CD4-positive, alpha-beta T cell (primary cell): ENCODE data around the gene LY6G5C. TPM values are rescaled to one million over a fixed set of nuclear protein-coding genes. Genes with fewer than 3 reads are reported as not detected.
A peak's percentile ranks its signal among the peaks of the same experiment; 100 is the strongest.

Experiments
- ATAC-seq: fragments of 200-7000 bp; cut with Tn5 transposase; one replicate; pipeline ENCODE4 v1.10.0; 2022; ENCODE audit warnings: mild to moderate bottlenecking; ENCODE audit not compliant: poor library complexity
- CTCF ChIA-PET: fragments of 350-600 bp; sonication (Branson Sonifier 250); formaldehyde crosslinking; loops from one replicate; lab custom pipeline; 2021; ENCODE audit warnings: antibody characterized with exemption, inconsistent platforms; lab: Charles Lee
- POLR2A ChIA-PET: fragments of 350-600 bp; sonication (Branson Sonifier 250); formaldehyde crosslinking; loops from one replicate; lab custom pipeline; 2021; ENCODE audit warnings: antibody characterized with exemption, inconsistent platforms; lab: Charles Lee
- DNase-seq, 14 experiments: peaks; one replicate each; pipeline ENCODE4 v3.0.0-alpha.2; 2013 to 2020; ENCODE audit warnings: mixed read lengths in 2 of 14
- H3K27ac ChIP-seq, 2 donors: one replicate each; pipeline versions ENCODE4 v1.5.1 to v1.7.0; 2013; ENCODE audit warnings: low read length in 2 of 2, low read depth in 1 of 2, mild to moderate bottlenecking in 1 of 2
- H3K27me3 ChIP-seq, 2 experiments: 1 replicate in 1 of 2; 2 replicates in 1 of 2; pipeline versions ENCODE4 v1.6.1 to v1.7.0; 2013; ENCODE audit warnings: low read length in 2 of 2, control low read depth in 1 of 2, mild to moderate bottlenecking in 1 of 2, moderate library complexity in 1 of 2; ENCODE audit not compliant: insufficient read depth in 2 of 2, control insufficient read depth in 1 of 2
- H3K36me3 ChIP-seq: one replicate; pipeline ENCODE4 v1.6.1; 2013; ENCODE audit warnings: low read length, control low read depth; ENCODE audit not compliant: insufficient read depth
- H3K4me1 ChIP-seq: one replicate; pipeline ENCODE4 v1.6.1; 2013; ENCODE audit warnings: low read length, control low read depth; ENCODE audit not compliant: insufficient read depth
- H3K4me3 ChIP-seq: one replicate; pipeline ENCODE4 v1.5.1; 2013; ENCODE audit warnings: mild to moderate bottlenecking, low read length, moderate library complexity
- H3K9me3 ChIP-seq, 2 experiments: 1 replicate in 1 of 2; 2 replicates in 1 of 2; pipeline versions ENCODE4 v1.6.1 to v1.7.0; 2013; ENCODE audit warnings: low read length in 2 of 2, mild to moderate bottlenecking in 2 of 2, control low read depth in 1 of 2, moderate library complexity in 1 of 2; ENCODE audit not compliant: control insufficient read depth in 1 of 2, insufficient read depth in 1 of 2
- H3K27ac Mint-ChIP-seq: one replicate; pipeline ENCODE4 v1.8.0; 2020; ENCODE audit warnings: mixed read lengths
- H3K27me3 Mint-ChIP-seq: one replicate; pipeline ENCODE4 v1.8.0; 2021; ENCODE audit warnings: mixed read lengths
- H3K36me3 Mint-ChIP-seq: one replicate; pipeline ENCODE4 v1.8.0; 2021; ENCODE audit warnings: low read depth, mixed read lengths
- H3K4me1 Mint-ChIP-seq: one replicate; pipeline ENCODE4 v1.8.0; 2021; ENCODE audit warnings: low read depth, mixed read lengths
- H3K4me3 Mint-ChIP-seq: one replicate; pipeline ENCODE4 v1.8.0; 2020; ENCODE audit warnings: mild to moderate bottlenecking, mixed read lengths
- H3K9me3 Mint-ChIP-seq: one replicate; pipeline ENCODE4 v1.8.0; 2020; ENCODE audit warnings: mixed read lengths
- CTCF ChIP-seq: fragments of 200-600 bp; IDR thresholded peaks from one replicate; pipeline ENCODE4 v1.8.0; 2022; ENCODE audit warnings: antibody characterized with exemption, mild to moderate bottlenecking
- intact Hi-C, 2 experiments: fragments of 100-400 bp; cut with DNase I in 1 of 2; cut with micrococcal nuclease in 1 of 2; formaldehyde crosslinking; loops; one replicate each; pipeline versions ENCODE4 v1.15.1 to v1.9.0; 2023 to 2025; cut with DNase I, micrococcal nuclease
- total RNA-seq, 174 experiments: library from RNA in 2 of 174; stranded (reverse) in 2 of 174; gene quantifications; one replicate each; pipeline ENCODE4 v1.2.3 and lab custom pipeline; 2021 to 2026

The LY6G5C gene
- total RNA-seq, 2 experiments from 2014 or later = 0.49 to 0.67 TPM

DNA sequence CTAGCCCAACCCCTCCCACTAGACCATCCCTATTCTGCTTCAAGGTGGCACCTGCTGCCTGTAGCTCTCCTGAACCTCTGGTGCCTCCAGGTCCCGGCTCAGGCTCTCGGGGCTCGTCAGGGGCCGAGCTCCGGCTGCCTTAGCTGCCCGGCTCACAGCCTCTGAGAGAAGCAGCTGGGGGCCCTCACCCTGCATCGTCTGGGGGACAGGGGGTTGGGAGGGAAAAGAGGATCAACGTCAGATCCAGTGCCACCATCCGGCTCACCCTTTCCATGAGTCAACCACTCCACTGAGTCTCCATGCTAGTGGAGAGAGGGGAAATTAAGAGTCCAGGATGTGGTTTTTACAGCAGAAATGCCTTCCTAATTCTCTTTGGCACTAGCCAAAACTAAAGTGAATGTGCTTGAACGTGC lies 41.4 kb downstream of the LY6G5C start:
- Mint-ChIP-seq H3K9me3 (no peaks in the 10 kb centered on the region), H3K4me1 (no peaks in the 10 kb centered on the region), H3K27me3 (no peaks in the 10 kb centered on the region), H3K4me3 (no peak overlapping the region), H3K36me3 (peaks cover 91% of the 10 kb centered on the region), H3K27ac (peak overlapping the region; percentile 24)
- DNase-seq (no peak), ATAC-seq (no peak)
- Histone ChIP-seq H3K36me3 (peaks cover 96% of the 10 kb centered on the region), H3K4me1 (no peaks in the 10 kb centered on the region), H3K4me3 (no peak overlapping the region), H3K27me3 (no peaks in the 10 kb centered on the region), H3K27ac (no peak overlapping the region), H3K9me3 (no peaks in the 10 kb centered on the region)
- intact Hi-C loops = no loop called here
- no peak for TF ChIP-seq CTCF
- ChIA-PET POLR2A (interaction anchor here (0.9 to 3.7 kb wide), 5 partner anchors 13 to 150 kb away, joined by 3 to 19 read pairs (median 3); partner anchors contain the start of genes BAG6, C6orf47 and LTB), CTCF (no interaction called here)

DNA sequence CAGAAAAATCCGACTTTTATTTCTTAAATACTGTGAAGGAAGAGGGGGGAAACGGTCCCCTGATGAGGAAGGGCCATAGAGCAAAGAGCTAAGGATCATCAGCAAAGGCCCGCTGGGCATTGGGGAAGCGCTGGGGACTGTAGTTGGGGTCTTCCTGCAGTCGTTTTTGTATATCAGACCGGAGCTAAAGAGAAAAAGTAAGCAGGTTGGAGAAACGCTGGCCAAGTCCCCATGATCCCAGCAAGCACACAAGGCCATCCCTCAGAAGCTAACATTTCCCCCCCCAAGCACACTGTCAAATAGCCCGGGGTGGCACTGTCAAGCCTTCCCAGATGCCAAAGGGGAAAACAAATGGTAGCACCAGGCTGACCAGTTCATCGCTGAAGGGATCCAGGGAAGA lies 41.8 kb downstream of the LY6G5C start:
- no peak for ATAC-seq
- Mint-ChIP-seq H3K27ac (no peak overlapping the region), H3K36me3 (peaks cover 91% of the 10 kb centered on the region), H3K27me3 (no peaks in the 10 kb centered on the region), H3K9me3 (no peaks in the 10 kb centered on the region), H3K4me1 (no peaks in the 10 kb centered on the region), H3K4me3 (no peak overlapping the region)
- H3K27me3 ChIP-seq = no peaks in the 10 kb centered on the region
- no peak for TF ChIP-seq CTCF
- peaks cover 96% of the 10 kb centered on the region for H3K36me3 ChIP-seq
- ChIA-PET CTCF (no interaction called here), POLR2A (interaction anchor here (0.9 to 3.7 kb wide), 4 partner anchors 12 to 149 kb away, joined by 3 to 19 read pairs (median 4); partner anchors contain the start of genes BAG6 and C6orf47)
- H3K4me1 ChIP-seq = no peaks in the 10 kb centered on the region
- no peaks in the 10 kb centered on the region for H3K9me3 ChIP-seq
- H3K27ac ChIP-seq = no peak overlapping the region
- intact Hi-C loops = no loop called here
- no peak overlapping the region for H3K4me3 ChIP-seq
- no peak for DNase-seq

GRCh38 chr6:31636698-31637596 lies 43.9 kb downstream of the LY6G5C start:
- Histone ChIP-seq H3K27ac (no peak overlapping the region), H3K4me3 (no peak overlapping the region), H3K4me1 (peaks cover 2% of the 10 kb centered on the region), H3K9me3 (no peaks in the 10 kb centered on the region), H3K27me3 (no peaks in the 10 kb centered on the region), H3K36me3 (peaks cover 97% of the 10 kb centered on the region)
- Mint-ChIP-seq H3K4me3 (no peak overlapping the region), H3K4me1 (no peaks in the 10 kb centered on the region), H3K9me3 (no peaks in the 10 kb centered on the region), H3K27ac (no peak overlapping the region), H3K27me3 (no peaks in the 10 kb centered on the region), H3K36me3 (peaks cover 95% of the 10 kb centered on the region)
- ATAC-seq (no peak), DNase-seq (no peak)
- POLR2A ChIA-PET = interaction anchor here (1.5 kb wide), 1 partner anchor 15 kb away, joined by 4 read pairs; no protein-coding TSS in a partner anchor
- intact Hi-C loops = no loop called here
- CTCF ChIA-PET = no interaction called here
- TF ChIP-seq CTCF = no peak
